Measurements from ENCODE around the gene FTSJ1. TPM values are rescaled to one million over a fixed set of nuclear protein-coding genes. Genes with fewer than 3 reads are reported as not detected.

FTSJ1 gene
- total RNA-seq, 1 donor from 2014 or later, result 45.1 TPM

GRCh38 chrX:48530736-48531135 is 54.7 kb downstream of the FTSJ1 start:
- DNase-seq, result no peak

GRCh38 chrX:48531358-48531959 is 55.5 kb downstream of the FTSJ1 start:
- peak; percentile 28 for DNase-seq

- DNase-seq, result no peak
These were observed 56.2 kb downstream of the FTSJ1 start for GRCh38 chrX:48532161-48532560.

- DNase-seq, result no peak
These were observed 57.2 kb downstream of the FTSJ1 start for GRCh38 chrX:48533165-48533564.

Other genes starting within 250 kb of the FTSJ1 start
- gene SSX1, start 220.8 kb upstream of the FTSJ1 start, total RNA-seq, result not detected in 2 replicates
- gene SSX3, start 119.5 kb upstream of the FTSJ1 start, total RNA-seq, result not detected in 2 replicates
- not detected in 2 replicates for gene SSX4, start 92.7 kb upstream of the FTSJ1 start, total RNA-seq
- not detected in 2 replicates for gene SSX4B, start 64.2 kb upstream of the FTSJ1 start, total RNA-seq
- 10.6 and 24.2 TPM in 2 replicates for gene SLC38A5, start 5.9 kb upstream of the FTSJ1 start, total RNA-seq
- gene PORCN, start 32.8 kb downstream of the FTSJ1 start, total RNA-seq, result 4.9 and 7.0 TPM in 2 replicates
- gene EBP, start 45.6 kb downstream of the FTSJ1 start, total RNA-seq, result 118 and 126 TPM in 2 replicates
- 7.8 and 11.6 TPM in 2 replicates for gene TBC1D25, start 63.5 kb downstream of the FTSJ1 start, total RNA-seq
- gene RBM3, start 98.3 kb downstream of the FTSJ1 start, total RNA-seq, result 121 and 148 TPM in 2 replicates
- 137 and 143 TPM in 2 replicates for gene WDR13, start 121.3 kb downstream of the FTSJ1 start, total RNA-seq
- 0.09 TPM in 1 of 2 replicates, not detected in the other for gene WAS, start 207.6 kb downstream of the FTSJ1 start, total RNA-seq
- 4.3 and 9.8 TPM in 2 replicates for gene SUV39H1, start 220.5 kb downstream of the FTSJ1 start, total RNA-seq